NK-92 (cell line): ENCODE data around the gene TPSG1.

Source experiments
- DNase-seq: peaks from one replicate; lab custom pipeline; 2025; ENCODE audit not compliant: unreplicated experiment; lab: John Stamatoyannopoulos, UW

The TPSG1 gene

DNA sequence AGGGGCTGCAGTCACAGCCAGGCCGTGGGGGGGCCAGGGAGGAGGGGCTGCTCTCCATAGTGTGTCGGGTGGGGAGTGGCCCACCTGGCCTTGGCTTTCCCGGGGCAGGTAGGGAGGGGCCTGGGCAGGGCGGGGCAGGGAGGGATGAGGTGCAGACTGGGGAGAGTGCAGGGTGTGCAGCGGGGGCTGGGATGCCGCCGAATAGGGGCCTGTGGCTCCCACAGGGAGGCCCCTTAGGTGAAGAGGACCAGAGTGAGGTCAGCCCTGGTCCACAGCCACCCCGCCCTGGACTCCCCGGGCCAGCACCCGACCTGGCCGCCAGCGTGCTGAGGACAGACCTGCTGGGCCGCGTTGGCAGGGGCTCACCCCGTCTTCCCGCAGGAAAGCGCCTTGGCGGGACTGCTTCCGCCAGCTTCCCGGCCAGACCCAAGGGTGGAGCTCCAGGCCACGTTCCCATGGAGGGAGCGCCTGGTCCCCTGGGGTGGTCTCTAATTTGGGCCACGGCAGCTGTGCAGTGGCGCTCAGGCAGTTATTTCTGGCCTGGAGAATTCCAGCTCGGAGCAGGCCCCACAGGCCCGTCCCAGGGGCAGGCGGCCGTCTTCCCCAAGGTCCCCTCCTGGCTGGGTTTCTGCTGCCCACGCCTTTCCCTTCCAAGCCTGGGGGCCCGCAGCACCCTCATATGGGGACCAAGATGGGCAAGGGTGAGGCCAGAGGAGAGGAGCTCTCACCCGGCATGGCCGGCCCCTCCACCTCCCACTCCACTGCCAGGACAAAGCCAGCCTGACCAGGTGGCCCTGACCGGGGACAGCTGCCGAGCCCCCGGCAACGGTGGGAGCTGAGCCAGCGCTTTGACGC, 44.3 kb downstream of the TPSG1 start:
- DNase-seq: no peak

DNA sequence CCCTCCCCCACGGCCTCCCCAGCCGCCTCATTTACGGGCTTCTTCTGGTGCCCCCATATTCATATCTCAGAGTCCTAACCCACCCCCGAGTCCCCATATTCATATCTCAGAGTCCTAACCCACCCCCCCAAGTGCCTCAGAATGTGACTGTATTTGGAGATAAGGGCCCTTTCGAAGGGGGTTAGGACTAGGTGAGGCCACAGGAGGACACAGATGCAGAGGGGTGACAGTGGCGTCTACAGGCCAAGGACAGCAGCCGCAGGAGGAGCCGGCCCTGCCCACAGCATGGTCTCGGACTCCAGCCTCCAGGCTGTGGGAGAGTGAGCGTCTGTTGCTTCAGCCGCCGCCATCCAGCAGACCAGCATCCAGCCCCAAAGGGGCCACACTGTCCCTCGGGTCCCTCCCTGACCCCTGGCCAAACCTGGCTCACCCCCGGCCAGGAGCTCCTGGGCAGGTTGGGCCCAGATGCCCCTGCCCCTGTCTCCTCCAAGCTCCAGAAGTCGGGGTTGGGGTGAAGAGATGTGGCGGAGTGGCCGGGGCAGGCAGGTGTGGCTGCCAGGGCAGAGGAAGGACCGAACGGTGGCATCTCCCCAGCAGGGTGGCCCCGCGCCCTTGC, 46.7 kb downstream of the TPSG1 start:
- no peak for DNase-seq

DNA sequence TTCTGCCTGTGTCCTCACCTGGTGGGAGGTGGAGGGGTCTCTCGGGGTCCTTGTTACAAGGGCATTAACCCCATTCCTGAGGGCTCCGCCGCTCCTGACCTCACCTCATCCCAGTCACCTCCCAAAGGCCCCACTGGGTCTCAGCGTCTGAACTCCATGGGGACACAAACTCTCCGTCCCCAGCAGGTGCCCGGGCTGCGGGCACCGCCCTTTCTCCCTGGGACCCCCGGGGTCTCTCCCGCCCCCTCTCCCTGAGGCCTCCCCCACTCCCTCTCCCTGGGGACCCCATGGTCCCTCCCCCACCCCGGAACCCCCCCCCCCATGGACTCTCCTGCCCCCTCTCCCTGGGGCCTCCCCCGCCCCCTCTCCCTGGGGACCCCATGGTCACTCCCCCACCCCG, 47.3 kb downstream of the TPSG1 start:
- no peak for DNase-seq

DNA sequence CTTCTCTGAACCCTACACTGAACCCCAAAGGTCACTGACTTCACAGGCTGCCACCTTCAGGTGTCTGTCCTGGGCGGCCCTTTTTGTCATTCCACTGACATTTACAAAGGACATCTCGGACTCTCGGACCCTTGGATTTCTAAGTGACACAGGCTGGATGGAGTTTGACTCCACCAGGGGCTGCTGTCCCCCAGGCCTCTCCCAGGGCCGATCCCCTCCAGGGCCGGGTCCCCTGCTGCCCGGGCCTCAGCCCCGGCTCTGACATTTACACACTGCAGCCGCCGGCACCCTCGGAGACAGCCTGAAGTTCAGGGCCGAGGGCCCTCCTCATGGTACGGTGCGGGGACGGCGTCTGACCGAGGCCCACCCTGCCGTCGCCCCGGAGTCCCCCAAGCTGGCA, 48.0 kb downstream of the TPSG1 start:
- DNase-seq: no peak

DNA sequence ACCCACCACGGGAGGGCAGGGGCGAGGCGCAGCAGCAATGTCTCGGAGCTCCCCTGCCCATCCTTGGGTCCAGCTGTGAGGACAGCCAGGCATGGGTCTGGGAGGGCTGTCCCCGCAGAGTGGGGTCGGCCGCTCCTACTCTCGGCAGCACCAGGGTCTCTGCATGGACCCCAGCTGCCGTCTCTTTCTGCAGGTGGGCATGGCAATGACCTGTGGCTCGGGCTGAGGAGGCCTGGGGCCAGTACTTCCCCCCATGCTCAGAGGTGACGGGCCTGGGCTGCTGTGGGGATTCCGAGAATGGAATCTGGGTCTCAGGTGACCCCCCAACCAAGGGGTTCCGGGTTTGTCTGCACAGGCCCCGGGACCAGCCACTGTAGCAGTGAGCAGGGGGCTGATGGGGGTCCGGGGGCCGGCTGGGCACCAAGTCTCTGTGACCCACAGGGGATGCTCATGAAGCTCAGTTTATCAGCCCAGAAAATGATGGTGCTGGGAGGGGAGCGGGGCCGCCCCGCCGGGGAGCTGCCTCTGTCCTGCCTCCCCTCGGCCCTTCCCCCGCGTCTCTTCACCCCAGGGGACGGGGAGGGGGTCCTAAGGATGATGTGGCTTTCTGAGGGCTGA, 48.7 kb downstream of the TPSG1 start:
- DNase-seq: no peak

DNA sequence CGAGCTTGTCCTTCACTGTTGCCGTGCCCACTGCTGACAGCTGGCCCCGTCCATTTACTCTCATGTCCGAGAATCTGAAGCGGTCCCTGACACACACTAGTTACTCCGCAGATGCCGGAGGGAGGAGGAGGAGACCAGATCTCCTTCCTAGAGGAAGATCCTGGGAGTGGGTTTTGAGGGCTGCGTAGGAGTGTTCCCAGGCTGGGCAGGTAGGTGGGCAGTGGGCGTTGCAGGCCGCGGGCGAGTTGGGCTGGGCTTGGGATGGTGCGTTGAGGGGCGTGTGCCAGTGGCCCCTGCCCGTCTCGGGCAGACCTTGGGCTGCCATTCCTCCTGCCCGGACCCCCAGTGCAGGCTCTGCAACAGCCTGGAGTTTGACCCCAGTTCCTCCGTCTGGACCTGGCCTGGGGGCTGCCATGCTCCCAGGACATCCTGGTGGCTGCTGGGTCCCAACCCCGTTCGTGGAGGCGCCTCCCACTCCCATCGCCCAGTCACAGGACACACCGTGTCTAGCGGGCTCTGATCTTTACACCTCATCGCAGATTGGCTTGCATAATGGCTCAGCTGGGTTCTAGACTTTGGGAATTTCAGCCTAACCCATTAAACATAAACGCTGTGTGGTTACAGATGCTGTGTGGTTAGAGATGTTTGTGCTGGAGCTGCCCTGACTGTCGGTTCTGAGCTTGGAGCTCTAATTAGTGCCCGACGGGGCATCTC, 49.3 kb downstream of the TPSG1 start:
- DNase-seq: no peak

DNA sequence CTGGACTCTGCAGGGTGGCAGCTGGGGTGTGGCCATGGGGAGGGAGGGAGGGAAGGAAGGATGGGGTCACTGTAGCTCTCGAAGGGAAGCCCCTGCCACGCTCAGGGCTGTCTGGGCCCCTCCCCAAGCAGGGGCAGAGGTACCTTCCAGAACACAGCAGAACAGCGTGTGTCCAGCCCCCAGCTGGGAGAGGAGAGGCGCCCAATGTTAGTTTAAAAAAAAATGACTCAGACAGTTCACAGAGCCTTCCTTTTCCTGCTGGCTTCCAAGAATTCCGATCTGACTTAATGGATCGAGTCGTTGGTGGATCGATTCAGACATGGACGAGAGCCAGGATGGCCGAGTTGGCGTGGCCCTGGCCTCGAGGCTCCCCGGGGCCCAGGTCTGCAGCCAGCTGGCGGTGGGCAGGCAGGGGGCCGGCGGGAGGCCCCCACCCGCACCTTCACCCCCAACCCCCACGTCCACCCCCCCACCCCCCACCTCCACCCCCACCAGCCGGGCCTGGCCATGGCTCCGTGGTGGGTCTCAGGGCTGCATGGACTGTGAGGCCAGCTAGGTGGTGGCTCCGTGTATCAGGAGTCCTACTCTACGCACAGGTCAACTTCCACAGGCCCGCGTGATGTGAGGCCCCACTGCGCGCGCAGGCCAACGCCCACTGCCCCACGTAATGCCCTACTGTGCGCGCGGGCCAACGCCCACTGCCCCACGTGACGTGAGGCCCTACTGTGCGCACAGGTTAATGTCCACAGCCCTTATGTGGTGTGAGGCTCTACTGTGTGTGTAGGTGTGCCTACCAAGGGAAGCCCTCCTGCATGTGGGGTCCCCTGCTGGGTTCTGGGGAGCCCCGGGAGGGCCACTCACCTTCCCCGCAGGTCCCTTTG, 50.4 kb downstream of the TPSG1 start:
- DNase-seq: no peak

DNA sequence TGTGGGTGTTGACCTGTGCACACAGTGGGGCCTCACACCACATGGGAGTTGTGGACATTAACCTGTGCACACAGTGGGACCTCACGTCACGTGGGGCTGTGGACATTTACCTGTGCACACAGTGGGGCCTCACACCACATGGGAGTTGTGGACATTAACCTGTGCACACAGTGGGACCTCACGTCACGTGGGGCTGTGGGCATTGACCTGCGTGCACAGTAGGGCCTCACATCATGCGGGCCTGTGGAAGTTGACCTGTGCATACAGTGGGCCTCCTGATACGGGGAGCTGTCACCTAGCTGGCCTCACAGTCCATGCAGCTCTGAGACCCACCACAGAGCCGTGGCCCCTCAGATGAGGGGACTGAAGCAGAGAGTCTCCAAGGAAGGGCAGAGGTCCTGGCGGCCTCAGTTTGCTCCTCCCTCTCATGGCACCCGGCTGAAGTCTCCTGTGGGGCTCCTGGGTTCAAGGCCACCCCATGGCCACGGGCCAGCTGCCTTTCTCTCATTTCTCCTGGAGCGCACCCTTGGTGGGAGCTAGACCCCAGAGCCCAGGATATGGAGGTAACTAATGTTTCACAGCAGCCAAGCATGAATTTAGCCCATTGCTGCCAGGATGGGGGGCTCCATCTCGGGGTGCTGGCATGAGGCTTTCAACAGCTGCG, 51.1 kb downstream of the TPSG1 start:
- DNase-seq: no peak

DNA sequence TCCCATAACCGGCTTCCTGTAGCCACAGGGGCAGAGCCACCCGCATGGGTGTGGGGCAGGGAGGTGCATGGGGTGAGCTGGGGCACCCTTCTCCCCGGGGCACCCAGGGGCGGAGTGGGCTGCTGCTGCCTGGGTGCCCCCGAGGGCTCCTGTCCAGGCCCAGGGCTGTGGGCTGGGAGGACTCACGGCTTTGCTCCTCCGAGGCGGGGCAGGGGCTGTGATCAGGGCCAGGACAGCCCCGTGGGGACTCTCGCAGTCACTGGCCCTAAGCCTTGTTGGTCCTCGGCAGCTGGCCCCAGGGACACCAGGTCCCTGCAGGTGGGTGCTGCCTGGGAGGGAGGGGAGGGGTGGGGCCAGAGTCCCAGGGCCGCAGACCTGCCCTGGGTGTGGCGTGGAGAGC, 52.4 kb downstream of the TPSG1 start:
- no peak for DNase-seq

DNA sequence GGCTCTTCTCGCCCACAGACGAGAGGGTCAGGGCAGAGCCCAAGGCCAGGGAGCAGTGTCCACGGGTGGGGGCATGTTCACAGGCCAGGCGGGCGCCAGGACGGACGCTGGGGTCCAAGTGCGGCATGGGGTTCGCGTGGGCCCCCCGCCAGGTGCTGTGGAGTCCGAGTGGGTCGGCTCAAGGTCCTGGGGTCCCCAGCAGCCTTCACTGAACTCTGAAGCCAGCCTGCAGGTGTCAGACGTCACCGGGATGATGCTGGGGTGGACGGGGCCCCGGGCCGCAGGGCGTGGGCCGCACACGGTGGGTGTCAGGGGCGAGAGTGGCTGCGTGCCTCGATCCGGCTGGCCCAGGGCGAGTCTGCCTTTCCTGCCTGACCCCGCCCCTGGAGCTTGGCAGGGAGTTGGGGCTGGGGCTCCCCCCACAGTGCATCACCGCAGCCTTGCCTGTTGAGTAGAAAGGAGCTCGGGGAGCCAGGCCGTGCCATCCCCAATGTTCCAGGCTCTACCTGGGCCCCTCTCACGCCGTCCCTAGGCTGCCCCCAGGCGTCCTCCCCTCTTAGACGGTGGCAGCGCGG, 53.1 kb downstream of the TPSG1 start:
- no peak for DNase-seq
